Activated CD8-positive, alpha-beta memory T cell treated with anti-CD3 and anti-CD28 coated beads for 1 hour (primary cell): Measurements from ENCODE around the gene TBX19.

Experiments used
- DNase-seq, 2 donors: peaks; one replicate each; pipeline ENCODE4 v3.0.0-alpha.2; 2020; ENCODE audit warnings: low read depth in 1 of 2; ENCODE audit errors: extremely low read depth in 1 of 2

The TBX19 gene

DNA sequence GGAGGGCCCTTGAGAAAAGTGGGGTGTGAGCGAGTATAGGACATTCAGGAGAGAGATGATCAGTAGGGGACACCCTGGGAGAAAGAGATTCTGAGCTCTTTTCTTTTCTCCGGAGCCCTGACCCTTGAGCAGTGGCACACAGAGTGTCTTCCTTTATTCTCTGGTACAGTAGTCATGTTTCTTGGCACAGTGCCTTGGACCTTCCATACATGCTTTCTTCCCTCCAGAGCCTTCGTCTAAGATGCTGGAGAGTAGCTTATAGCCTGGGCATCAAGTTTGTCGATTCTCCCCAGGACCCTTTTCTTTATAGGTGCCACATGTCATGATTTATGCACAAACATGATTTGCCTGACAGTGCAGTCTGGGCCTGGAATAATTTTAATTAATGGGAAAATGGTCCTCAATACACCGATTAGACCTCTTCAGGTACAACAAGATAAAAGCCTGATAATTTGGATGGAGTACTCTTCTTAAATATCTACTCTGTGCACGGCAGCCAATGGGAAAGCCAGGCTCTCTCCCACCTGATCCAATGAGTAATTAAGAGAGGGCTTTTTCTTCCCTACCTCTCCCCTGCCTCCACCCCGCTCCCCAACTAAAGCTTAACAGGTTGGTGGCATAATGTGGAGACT, at the start of gene TBX19:
TSS of gene TBX19 (plus strand) at position 582 of the 632 bp plus-strand sequence. CDS start 214 bp downstream, outside the sequence.
- DNase-seq: no peak

DNA sequence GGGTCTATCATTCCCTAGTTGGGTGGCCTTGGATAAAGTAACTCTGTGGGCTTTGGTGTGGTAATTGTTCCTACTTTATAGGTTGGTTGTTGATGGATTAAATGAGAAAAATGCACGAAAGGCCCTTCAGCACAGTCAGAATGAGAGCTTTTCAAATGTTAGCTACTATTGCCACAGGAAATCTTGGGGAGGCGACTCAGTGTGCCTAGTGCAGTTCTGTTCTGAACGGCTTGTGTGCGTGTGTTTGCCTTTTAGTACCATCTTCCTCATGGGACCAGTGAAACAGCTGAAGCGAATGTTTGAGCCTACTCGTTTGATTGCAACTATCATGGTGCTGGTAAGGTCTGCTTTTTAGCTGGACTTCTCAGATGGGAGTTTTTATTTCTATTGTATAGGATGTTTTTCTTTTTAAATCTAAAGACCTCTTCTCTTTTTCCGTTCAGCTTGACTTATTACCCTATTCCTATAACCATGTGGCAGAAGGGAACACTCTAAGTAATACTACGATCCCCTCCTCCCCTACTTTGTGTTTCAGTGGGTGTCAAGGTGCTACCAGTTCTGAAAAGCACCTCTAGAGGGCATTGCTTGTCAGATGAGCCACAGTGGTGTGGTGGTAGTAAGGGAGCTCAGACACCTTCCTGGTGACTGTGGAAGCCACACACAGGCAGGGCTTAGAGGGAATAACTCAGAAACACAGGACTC, 45.7 kb upstream of the TBX19 start:
- no peak for DNase-seq

DNA sequence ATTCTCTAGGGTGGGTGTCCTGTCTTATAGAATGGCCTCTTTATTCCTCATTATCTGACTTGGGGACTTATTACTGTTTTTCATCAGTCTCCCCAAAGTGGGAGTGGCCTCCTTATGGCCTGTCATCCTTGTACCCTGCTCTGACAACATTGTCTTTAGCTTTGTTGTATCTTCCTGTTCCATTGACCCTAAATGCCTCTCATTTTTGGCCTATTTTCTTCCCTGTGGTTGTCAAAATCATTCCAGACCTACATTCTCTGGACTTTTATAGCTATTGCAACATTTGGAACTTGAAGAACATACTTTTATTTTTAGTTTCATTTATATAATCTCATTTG, 45.2 kb upstream of the TBX19 start:
- DNase-seq: no peak

DNA sequence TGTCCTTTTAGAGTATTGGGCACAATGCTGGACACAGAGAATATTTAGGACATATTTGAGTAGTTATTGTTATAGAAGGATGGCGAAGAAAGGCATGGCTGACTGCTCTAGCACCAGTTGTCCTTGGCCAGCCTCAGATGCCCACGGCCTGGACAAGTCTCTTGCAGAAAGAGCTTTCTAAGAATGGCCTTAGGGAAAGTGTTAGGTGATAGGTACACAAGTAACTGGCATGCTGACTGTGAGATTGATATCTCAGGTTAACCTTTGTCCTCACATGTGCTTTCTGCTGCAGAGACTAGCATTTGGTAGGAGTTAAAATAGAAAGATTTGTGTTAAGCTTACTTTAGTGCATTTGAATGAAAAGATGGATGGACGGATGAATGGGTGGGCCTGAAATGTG, 44.7 kb upstream of the TBX19 start:
- DNase-seq: no peak

DNA sequence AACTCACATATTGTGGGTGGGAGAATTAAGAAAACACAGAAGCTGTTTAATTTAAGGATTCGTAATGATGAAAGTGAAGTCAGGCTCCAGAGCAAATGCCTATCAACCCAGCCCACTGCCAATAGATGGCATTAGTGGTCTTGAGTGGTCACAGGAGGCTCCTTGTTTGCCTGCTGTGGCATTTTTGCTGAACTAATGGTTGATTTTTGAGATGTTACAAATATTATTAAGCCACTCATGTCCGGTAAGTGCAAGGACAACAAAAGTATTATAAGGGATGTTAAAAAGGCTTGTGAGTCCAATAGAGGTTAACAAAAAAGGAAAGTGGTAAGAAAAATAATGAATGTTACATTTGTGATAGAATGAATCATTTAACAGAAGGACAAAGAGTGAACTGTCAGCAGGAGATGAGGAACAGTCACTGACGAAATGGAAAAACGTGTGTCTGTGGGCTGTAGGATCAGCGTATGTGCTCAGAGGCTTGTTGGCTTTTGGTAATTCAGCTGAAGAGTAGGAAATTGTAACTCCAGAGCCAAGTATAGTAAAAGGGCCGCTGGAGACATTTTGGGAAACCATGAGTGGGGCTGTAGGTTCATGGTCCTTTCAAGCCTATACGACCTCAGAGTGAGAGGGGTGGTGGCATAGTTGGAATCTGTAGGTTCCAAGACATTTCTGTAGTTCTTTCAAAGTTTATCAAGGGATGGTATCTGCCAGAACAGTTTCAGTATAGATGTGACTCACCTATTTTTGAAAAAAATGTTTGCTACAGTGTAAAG, 43.7 kb upstream of the TBX19 start:
- DNase-seq: no peak

DNA sequence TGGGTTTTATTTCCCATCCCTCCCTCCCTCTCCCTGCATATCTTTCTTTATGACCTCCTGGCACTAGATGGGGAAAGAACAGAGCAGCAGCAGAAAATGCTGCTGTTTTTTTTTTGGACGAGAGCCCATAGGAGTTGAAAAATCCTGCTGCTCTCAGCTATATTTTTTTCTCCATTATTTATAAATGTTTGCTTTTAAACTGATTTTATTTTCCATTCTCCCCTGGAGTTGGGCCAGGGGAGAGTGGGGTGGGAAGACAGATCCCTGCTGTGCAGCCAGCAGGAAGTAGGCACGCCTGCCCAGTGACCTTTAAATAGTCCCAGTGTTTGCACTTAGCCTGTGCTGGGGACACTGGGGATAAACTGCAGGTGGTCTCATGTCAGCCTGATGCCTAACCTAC, 37.5 kb upstream of the TBX19 start:
- no peak for DNase-seq

DNA sequence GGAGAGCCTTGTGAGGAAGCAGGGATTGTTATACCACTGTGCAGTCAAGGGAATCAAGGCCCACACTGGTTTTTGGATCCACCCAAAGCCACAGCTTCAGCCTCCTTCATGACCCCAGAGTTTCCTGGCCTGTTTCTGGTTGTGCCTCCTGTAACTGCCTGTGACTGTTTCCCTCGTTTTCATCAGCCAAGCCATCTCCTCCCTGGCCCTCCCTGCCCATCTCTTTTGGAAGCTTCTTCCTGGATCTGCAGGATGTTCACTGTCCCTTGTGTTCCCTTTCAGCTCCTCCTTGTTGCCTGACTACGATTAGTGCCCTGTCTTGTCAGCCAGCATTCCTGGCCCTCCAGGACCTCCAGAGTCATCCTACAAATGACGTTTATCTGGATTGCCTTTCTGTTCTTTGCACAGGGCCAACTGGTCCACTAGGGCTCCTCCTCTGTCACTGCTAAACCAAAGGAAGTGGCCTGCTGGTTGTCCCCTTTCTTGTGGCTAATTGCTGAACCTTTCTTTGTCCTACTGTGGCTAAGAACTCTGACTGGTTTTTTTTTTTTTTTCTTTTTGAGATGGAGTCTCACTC, 37.0 kb upstream of the TBX19 start:
- no peak for DNase-seq

DNA sequence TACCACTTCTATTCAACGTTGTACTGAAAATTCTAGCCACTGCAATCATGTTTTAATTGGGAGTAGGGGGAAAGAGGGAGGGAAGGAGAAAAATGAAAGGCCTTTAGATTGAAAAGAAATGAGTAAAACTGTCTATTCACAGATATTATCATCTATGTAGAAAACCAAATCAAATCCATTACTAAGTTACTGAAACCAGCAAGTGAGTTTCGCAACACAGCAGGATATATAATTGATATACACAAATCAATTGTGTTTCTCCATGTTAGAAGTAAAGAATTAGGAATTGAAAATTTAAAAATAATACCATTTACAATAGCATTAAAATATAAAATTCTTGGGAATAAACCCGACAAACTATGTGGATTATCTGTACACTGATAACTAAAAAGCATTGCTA, 35.6 kb upstream of the TBX19 start:
- DNase-seq: no peak

DNA sequence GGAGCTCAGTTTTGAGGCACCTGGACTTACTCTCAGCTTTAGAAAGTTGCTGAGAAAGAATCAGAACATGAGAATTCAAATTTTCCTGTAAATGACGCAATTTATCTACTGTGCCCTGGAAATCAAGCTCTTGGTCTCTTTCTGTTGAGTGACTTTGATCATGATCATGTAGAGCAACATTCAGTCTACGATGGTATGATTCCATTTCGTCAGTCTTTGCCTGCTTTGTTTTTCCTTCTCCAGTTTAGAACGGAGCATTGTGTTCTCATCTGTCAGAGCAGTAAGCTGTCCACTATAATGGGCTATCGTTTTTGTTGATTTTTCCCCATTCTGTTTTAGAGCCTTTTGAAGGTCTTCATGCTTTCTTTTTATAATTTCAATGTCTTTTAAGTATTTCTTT, 34.2 kb upstream of the TBX19 start:
- DNase-seq: no peak

DNA sequence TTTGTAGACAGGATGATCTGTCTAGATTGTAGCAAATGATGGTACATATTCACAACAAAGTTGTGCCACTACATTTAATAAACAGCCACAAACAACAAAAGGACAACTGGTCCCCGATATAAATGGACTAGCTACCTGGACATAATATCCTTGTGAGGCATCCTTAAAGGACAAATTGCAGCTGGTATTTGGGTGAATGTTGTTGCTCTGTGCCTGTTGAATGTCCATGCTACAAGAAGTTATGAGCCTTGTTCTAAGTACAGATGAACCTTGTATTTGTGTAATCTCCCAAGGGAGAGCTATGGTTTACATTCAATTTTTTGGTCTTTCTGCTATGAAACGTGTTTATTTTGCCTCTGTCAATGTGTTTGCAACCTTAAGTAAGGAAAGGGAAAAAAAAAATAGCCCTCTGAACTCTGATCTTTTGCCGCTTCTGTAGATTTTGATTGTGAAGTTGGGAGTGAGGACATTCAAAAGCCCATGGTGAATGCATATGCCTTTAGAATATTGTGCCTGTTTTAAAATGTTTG, 28.4 kb upstream of the TBX19 start:
- no peak for DNase-seq

DNA sequence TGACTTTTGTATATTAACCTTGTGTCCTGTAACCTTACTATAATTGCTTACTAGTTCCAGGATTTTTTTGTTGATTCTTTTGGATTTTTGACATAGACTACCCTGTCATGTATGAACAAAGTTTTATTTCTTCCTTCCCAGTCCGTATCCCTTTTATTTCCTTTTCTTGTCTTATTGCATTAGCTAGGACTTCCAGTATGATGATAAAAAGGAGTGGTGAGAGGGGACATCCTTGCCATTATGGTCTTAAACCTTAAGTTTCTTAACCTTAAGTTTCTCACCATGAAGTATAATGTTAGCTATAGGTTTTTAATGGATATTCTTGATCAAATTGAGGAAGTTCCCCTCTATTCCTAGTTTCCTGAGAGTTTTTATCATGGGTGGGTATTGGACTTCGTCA, 24.5 kb upstream of the TBX19 start:
- DNase-seq: no peak

DNA sequence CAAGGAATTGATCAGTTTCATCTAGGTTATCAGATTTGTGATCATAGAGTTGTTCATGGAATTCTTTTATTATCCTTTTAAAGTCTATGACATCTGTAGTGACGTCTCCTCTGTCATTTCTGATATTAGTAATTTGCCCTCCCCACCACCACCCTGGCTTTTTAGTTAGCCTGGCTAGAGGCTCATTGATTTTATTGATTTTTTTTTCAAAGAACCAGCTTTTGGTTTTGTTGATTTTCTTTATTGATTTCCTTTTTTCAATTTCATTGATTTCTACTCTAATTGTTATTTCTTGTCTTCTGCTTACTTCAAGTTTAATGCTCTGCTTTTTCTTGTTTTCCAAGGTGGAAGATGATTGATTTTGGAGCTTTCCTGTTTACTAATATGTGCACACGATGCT, 23.3 kb upstream of the TBX19 start:
- no peak for DNase-seq

DNA sequence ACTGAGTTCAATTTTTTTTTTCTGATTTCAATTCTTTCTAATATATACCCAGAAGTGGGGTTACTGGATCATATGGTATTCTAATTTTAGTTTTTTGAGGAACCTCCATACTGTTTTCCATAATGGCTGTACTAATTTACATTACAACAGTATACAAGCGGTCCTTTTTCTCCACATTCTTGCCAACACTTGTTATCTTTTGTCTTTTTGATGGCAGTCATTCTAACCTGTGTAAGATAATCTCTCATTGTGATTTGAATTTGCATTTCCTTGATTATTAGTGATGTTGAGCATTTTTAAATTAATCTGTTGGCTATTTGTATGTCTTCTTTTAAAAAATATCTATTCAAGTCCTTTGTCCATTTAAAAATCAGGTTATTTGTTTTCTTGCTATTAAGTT, 21.1 kb upstream of the TBX19 start:
- no peak for DNase-seq

DNA sequence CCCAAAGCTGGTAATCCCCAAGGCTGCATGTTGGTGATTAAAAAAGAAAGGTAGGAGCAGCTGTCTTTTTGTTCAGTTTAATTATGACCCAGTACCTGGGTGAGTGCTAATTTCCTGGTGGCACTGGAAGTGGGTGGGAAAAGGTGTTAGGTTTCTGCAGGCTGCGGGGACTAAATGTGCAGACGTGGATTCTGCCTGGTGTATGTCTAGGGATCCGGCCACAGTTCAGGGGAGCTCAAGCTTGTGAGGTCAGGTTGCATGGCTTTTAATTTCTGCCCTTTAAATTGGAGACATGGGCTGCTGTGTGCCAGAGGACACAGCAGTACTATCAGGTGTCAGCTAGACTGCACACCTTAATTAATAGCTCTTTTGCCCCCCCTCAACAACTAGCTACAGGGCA, 20.3 kb upstream of the TBX19 start:
- DNase-seq: no peak

DNA sequence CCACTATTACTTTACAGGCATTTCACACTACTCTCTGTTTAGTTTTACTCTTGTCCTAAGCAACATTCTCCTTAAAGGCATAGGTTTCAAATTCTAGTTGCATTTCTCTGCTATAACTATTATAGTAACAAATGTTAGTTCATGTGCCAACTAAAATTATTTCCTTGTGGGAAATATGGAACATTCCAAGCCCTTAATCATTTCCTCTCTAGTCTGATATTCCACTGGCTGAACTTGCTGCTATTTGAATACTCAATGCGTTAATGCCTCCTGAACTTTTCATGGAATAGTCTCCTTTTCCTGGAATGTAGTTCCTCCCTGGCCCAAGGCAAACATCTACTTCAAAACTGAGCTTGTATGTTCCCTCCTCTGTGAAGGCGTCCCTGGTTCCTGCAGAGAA, 19.3 kb upstream of the TBX19 start:
- no peak for DNase-seq

DNA sequence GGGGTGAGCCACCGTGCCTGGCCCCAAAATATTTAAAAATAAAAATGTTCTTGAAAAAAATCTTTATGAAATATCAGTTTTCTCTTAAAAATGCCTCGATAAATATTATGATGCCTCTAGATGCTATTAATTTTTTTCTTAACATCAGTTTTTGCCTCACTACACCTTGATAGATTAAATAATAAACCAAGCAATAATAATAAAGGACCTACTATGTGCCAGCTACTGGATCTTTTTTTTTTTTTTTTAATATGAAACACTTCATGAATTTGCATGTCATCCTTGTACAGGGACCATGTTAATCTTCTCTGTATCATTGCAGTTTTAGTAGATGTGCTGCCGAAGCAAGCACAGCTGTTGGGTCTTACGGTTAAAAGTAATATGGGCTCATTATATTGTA, 17.5 kb upstream of the TBX19 start:
- no peak for DNase-seq

DNA sequence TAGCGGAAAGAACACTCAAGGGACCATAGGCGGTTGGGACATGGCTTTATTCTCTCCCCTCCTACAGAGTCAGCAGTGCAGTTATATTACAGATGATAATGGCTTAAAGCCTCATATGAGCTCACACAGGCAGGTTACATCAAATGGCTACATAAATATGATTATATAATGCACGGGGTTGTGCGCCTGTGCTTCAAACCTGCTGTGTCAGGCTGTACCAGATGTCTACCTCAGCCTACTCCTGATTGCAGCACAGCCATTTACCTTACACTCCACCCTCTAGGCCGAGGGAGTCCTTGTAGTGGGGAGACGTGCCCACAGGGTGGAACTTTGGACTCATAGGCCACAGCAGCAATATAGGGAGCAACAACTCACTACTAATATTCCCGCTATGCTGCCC, 16.4 kb upstream of the TBX19 start:
- DNase-seq: no peak

DNA sequence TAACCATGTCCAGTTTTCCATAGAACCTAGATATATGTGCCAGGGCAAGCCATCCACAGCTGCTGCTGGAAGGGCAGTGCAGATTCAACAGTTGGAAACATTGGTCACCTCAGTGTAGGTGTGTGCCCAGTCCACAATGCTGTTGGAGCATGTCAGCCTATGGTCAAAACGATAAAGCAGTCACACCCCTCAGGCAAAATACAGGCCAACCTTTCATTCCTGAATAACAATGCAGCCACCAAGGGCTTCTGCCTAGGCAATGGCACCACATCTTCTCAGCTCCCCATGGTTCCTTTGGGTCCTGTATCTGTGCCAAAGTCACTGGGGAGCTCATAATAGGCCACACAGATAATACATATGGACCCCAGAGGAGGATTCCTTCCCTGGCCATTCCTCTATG, 15.1 kb upstream of the TBX19 start:
- DNase-seq: no peak

DNA sequence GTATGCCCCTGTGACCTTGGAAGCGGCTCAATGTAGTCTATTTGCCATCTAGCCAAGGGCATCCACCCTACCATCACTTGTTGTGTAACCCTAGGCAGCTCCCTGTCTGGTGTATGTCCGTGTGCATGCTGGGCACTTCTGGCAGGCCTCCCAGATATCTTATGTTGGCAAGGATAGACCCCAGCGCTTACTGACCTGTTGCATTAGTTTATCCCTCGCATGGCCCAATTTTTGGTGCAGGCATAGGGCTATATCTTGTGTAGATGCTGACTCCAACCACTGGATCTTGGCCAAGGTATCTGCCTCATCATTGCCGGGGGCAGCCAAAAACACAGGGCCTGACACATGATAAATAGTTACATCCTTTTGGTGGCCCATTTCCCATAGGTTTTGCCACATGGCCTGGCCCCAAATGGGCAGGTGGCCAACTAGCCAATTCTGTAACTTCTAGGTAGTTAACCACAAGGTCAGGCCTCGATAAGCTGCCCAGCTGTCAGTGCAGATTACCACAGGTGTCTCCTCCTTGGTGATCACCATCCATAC, 14.0 kb upstream of the TBX19 start:
- DNase-seq: no peak

DNA sequence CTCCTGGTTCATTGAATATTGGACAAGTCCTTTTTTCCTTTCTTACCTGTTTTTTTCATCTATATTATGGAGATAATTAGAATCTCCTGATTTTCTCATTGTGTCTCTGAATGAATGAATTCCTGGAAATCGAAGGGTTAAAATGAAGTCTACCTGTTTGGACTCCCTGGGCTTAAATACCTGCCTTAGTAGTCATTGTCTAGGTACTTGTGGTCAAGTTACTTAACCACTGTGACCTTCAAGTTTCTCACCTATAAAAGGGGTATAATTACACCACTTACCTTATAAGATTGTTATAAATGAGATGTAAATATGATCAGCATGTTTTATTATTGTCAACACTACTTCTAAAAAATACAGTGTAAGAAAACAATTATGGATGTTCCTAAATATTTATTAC, 9.0 kb upstream of the TBX19 start:
- DNase-seq: no peak

DNA sequence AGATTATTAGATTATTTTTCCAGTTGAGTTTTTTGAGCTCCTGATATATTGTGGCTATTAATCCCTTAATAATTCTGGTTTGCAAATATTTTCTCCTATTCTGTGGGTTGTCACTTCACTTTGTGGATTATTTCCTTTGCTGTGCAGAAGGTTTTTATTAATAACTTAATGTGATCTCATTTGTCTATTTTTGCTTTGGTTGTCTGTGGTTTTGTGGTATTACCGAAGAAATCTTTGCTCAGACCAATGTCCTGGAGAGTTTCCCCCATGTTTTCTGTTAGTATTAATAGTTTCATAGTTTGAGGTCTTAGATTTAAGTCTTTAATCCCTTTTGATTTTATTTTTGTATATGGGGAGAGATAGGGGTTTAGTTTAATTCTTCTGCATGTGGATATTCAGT, 7.1 kb upstream of the TBX19 start:
- DNase-seq: no peak
